Coronary artery (tissue), 2 donors: Measurements from ENCODE around the gene GFRA1.

Experiments
- DNase-seq: peaks from one replicate; pipeline ENCODE4 v3.0.0-alpha.2; 2017; ENCODE audit warnings: low spot score
- H3K27ac ChIP-seq, 2 donors: fragments of 200-600 bp; sonication (generic); one replicate each; pipeline ENCODE4 v1.5.1; 2016 to 2019
- H3K4me3 ChIP-seq: fragments of 200-600 bp; sonication (generic); 2 replicates; pipeline ENCODE4 v1.5.1; 2016; ENCODE audit warnings: mild to moderate bottlenecking, moderate library complexity
- TF ChIP-seq, protein P1 (sequence below): fragments of 200-600 bp; sonication (generic); IDR thresholded peaks from one replicate; pipeline ENCODE4 v1.5.1; 2019; ENCODE audit warnings: antibody characterized with exemption

The GFRA1 gene

DNA sequence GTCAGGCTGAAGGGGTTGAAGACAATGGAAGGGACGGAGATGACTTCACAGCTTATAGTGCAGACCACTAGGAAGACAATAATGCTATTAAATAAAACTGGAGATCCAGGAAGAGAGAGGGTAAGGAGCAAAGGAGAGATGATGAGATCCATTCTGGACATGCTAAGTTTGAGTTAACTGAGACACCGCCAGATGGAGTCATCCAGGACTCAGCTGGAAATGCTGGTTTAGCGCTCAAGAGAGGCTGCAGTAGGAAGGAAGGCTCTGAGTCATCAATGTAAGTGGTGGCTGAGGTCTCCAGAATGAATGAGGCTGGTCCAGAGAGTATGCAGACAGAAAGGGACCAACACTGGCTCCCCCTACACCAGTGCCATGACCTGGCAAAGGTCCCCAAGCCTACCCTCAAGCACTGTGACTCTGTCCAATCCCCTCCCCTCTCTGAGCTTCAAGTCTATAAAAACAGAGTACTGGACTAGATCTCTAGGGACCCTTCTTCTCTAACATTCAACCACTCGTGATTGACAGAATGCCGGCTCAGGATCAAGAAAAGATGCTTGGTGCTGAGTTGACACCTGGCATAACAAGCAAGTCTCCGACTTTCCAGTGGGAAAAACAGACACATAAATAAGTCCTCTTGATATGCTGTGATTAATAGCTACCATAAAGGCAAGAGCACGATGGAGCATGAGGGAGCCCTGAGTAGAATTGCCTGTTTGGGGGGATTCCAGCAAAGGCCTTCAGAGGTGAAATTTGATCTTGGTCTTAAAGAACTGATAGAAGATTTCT, 8.9 kb downstream of the GFRA1 start:
- Histone ChIP-seq H3K4me3 (no peak overlapping the region), H3K27ac (no peak overlapping the region)
- TF ChIP-seq, protein P1, sequence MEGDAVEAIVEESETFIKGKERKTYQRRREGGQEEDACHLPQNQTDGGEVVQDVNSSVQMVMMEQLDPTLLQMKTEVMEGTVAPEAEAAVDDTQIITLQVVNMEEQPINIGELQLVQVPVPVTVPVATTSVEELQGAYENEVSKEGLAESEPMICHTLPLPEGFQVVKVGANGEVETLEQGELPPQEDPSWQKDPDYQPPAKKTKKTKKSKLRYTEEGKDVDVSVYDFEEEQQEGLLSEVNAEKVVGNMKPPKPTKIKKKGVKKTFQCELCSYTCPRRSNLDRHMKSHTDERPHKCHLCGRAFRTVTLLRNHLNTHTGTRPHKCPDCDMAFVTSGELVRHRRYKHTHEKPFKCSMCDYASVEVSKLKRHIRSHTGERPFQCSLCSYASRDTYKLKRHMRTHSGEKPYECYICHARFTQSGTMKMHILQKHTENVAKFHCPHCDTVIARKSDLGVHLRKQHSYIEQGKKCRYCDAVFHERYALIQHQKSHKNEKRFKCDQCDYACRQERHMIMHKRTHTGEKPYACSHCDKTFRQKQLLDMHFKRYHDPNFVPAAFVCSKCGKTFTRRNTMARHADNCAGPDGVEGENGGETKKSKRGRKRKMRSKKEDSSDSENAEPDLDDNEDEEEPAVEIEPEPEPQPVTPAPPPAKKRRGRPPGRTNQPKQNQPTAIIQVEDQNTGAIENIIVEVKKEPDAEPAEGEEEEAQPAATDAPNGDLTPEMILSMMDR: no peak
- no peak for DNase-seq

DNA sequence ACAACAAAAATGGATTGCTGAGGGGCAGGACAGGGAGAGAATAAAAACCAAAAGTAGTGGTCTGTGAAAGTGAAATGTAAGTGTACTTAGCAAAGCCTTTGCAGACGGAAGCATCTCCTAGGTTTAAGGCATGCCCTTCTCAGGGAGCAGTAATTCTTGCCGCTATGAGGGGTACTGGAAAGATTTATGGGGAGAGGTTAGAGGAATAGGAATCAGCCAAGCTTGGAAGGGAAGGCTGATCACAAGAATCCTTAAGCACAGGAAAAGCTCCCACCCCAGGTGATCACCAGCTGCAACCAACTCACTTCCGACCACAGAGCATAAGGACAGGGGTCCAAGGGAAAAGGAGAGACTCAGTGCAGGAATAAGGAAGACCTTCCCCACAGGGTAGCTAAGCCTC, 10.3 kb downstream of the GFRA1 start:
- H3K4me3 ChIP-seq: no peak overlapping the region
- no peak overlapping the region for H3K27ac ChIP-seq
- TF ChIP-seq, protein P1: no peak
- no peak for DNase-seq

GRCh38 chr10:116260599-116260998, 12.4 kb downstream of the GFRA1 start:
- TF ChIP-seq, protein P1: no peak
- DNase-seq: no peak
- Histone ChIP-seq H3K4me3 (no peak overlapping the region), H3K27ac (no peak overlapping the region)

DNA sequence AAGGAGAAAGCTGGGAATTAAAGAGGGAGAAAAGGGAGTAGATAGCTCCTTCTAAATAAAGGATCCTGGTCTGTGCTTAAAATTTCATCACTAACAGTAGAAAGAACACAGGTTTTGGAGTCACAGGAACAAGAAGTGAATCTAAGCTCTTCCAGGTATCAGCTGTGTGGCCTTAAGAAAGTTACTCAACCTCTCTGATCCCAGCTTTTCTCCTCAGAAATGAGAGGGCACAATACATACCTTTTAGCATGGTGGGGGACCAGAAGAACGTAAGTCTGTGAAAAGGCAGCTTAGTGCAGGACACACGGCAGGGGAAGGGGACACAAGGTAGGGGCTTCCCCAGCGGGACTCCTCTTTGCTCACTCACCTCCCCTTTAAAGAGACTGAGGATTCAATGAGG, 13.4 kb downstream of the GFRA1 start:
- Histone ChIP-seq H3K4me3 (no peak overlapping the region), H3K27ac (no peak overlapping the region)
- TF ChIP-seq, protein P1: no peak
- DNase-seq: no peak

DNA sequence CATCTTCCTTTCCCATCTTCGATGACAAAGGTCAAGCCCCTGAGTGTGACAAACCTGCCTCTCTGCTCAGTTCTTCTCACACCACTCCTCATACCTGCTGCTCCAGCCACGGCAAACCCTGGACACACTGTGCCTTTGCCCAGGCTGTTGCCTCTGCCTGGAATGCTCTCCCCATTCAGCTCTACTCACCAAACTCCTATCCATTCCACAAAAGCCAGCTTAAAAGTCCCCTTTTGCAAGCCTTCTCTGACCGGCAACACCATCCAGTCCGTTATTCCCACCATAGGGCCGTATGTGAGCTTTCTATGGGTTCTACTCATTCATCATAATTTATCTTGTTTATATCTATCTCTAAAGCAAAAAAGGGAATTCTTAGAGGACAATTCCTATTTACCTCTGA, 15.2 kb downstream of the GFRA1 start:
- TF ChIP-seq, protein P1: no peak
- Histone ChIP-seq H3K4me3 (no peak overlapping the region), H3K27ac (no peak overlapping the region)
- no peak for DNase-seq

DNA sequence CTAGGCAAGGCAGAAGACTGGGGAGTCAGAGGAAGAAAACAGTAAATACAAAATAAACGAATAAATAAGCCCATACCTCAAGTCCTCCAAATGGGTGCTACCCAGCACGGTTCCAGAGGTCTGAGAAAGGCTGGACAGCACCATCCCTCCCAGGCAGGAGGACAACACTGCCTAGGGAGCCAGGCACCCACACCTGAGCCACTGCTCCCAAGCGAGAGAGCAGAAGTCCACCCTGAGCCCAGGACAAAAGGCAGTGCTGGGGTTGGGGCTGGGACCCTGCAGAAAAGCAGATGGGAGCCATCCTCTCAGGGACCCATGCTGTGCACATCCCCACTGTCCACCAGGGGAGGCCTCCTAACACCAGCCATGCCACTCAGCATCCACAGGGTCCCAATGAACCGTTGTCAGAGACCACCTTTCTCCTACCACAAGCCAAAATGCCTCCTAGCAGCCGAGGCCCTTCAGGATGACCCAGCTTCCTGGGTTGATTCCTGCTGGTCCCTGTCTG, 16.2 kb downstream of the GFRA1 start:
- TF ChIP-seq, protein P1: no peak
- no peak overlapping the region for H3K27ac ChIP-seq
- no peak for DNase-seq
- H3K4me3 ChIP-seq: no peak overlapping the region
